GM12875 (cell line): ENCODE measurements around the gene SLC6A3.

Source experiments
- H3K4me3 ChIP-seq: one replicate; pipeline ENCODE4 v1.5.1; 2011; ENCODE audit warnings: low read depth, low read length, control low read depth
- CTCF ChIP-seq: IDR thresholded peaks from 2 replicates; pipeline ENCODE4 v1.5.1; 2011; ENCODE audit warnings: low read depth, mild to moderate bottlenecking, control low read depth, inconsistent platforms, low read length, moderate library complexity, borderline replicate concordance; ENCODE audit not compliant: insufficient read depth

SLC6A3 gene

GRCh38 chr5:1431896-1432295 lies 13.3 kb downstream of the SLC6A3 start:
- TF ChIP-seq CTCF, result no peak
- no peak overlapping the region for H3K4me3 ChIP-seq

GRCh38 chr5:1431021-1431811 lies 14.0 kb downstream of the SLC6A3 start:
- no peak overlapping the region for H3K4me3 ChIP-seq
- TF ChIP-seq CTCF, result no peak

GRCh38 chr5:1430121-1430795 lies 15.0 kb downstream of the SLC6A3 start:
- no peak for TF ChIP-seq CTCF
- H3K4me3 ChIP-seq, result no peak overlapping the region

- H3K4me3 ChIP-seq, result no peak overlapping the region
- TF ChIP-seq CTCF, result no peak
These were observed 15.7 kb downstream of the SLC6A3 start for GRCh38 chr5:1429496-1429895.

- no peak overlapping the region for H3K4me3 ChIP-seq
- no peak for TF ChIP-seq CTCF
These were observed 16.2 kb downstream of the SLC6A3 start for GRCh38 chr5:1429066-1429465.

- no peak for TF ChIP-seq CTCF
- H3K4me3 ChIP-seq, result no peak overlapping the region
These were observed 17.1 kb downstream of the SLC6A3 start for GRCh38 chr5:1428107-1428506.

GRCh38 chr5:1424716-1425115 lies 20.5 kb downstream of the SLC6A3 start:
- H3K4me3 ChIP-seq, result no peak overlapping the region
- TF ChIP-seq CTCF, result no peak
